ENCODE results near the gene NOVA2. TPM values are rescaled to one million over a fixed set of nuclear protein-coding genes. Genes with fewer than 3 reads are reported as not detected.
A peak's percentile ranks its signal among the peaks of the same experiment; 100 is the strongest.

The NOVA2 gene
- polyA plus RNA-seq, 2 of the 4 experiments (the other 2 are of a cell fraction) = 0.06 to 0.30 TPM

GRCh38 chr19:45981350-45981749 is 7.7 kb upstream of the NOVA2 start:
- ATAC-seq (peak; percentile 45 to 51; a peak in 3 of 6 replicates), DNase-seq (ENCODE audit: low read depth in 1 of 2, low spot score in 1 of 2) (no peak), FAIRE-seq (no peak)
- no peaks in the 10 kb centered on the region for H3K4me1 ChIP-seq
- H3K27ac ChIP-seq = no peak overlapping the region
- CTCF ChIA-PET = interaction anchor here (0.9 to 1.6 kb wide), 4 partner anchors 14 to 76 kb away, joined by 3 to 5 read pairs (median 4); partner anchors contain the start of gene CCDC61
- TF ChIP-seq MYC (IDR thresholded peaks at IDR 0.05; ENCODE audit: borderline replicate concordance, low read length) (no peak), RNF2 (IDR thresholded peaks at IDR 0.05; ENCODE audit: borderline replicate concordance, low read depth) (no peak), SMC3 (IDR thresholded peaks at IDR 0.05) (no peak), JUN (IDR thresholded peaks at IDR 0.05) (no peak), HDAC2 (IDR thresholded peaks at IDR 0.05) (no peak), KDM5A (IDR thresholded peaks at IDR 0.05) (no peak), NR3C1 (IDR thresholded peaks at IDR 0.05) (no peak), CHD2 (IDR thresholded peaks at IDR 0.05; ENCODE audit: low read length, partially characterized antibody) (no peak), ZNF302 (CRISPR knock-in tag; IDR thresholded peaks at IDR 0.05) (no peak), E2F6 (IDR thresholded peaks at IDR 0.05; ENCODE audit: borderline replicate concordance, low read depth) (no peak), PBX3 (IDR thresholded peaks at IDR 0.05) (no peak), BHLHE40 (IDR thresholded peaks at IDR 0.05; ENCODE audit: low read depth, low read length) (no peak), RCOR1 (IDR thresholded peaks at IDR 0.05; ENCODE audit: low read depth, low read length) (no peak), SREBF2 (IDR thresholded peaks at IDR 0.05) (no peak), ESRRA (IDR thresholded peaks at IDR 0.05; ENCODE audit: borderline replicate concordance, low read length) (no peak), RARB (CRISPR knock-in tag; IDR thresholded peaks at IDR 0.05) (no peak), POLR2AphosphoS2 (conservative IDR thresholded peaks at IDR 0.05; ENCODE audit: low read length) (no peak), HMGXB4 (CRISPR knock-in tag; IDR thresholded peaks at IDR 0.05; ENCODE audit: borderline replicate concordance) (no peak), FOSB (CRISPR knock-in tag; IDR thresholded peaks at IDR 0.05) (no peak), HEYL (CRISPR knock-in tag; IDR thresholded peaks at IDR 0.05) (no peak)
- no peak overlapping the region for H3K4me2 ChIP-seq
- no peaks in the 10 kb centered on the region for H3K9me3 ChIP-seq
- H3K4me3 ChIP-seq = no peak overlapping the region
- WGBS (ENCODE audit: missing lambda C conversion rate) = 43% methylated on average over 2 of the region's 2 CpGs
- POLR2A ChIA-PET = no interaction called here

- ATAC-seq = no peak
- 53% methylated on average over 7 of the region's 7 CpGs for WGBS (ENCODE audit: missing lambda C conversion rate)
- TF ChIP-seq ZFP36 (IDR thresholded peaks at IDR 0.05; ENCODE audit: borderline replicate concordance, partially characterized antibody) = no peak
- no peak for TF ChIP-seq JUN (IDR thresholded peaks at IDR 0.05)
- no peak for TF ChIP-seq PBX3 (IDR thresholded peaks at IDR 0.05)
- TF ChIP-seq CHD4 (IDR thresholded peaks at IDR 0.05; ENCODE audit: borderline replicate concordance) = no peak
- no peak for DNase-seq (ENCODE audit: low read depth in 1 of 2, low spot score in 1 of 2)
- H3K27ac ChIP-seq = no peak overlapping the region
- no peak overlapping the region for H3K4me3 ChIP-seq
- FAIRE-seq = peak; percentile 51
- no peak overlapping the region for H3K4me2 ChIP-seq
- ChIA-PET POLR2A (no interaction called here), CTCF (interaction anchor here (1.1 to 1.6 kb wide), 4 partner anchors 11 to 101 kb away, joined by 3 to 5 read pairs (median 4); no protein-coding TSS in a partner anchor)
- H3K4me1 ChIP-seq = no peaks in the 10 kb centered on the region; the same call in 2 of the 3 replicates
- H3K9me3 ChIP-seq = no peaks in the 10 kb centered on the region
Observed at GRCh38 chr19:45978156-45978555, 4.5 kb upstream of the NOVA2 start.

Measured in A549 (cell line).